ENCODE measurements around the gene EXOC6B. TPM values are rescaled to one million over a fixed set of nuclear protein-coding genes. Genes with fewer than 3 reads are reported as not detected.
"Not testable (repeated sequence)": the region's sequence is repeated elsewhere in the genome, so short reads cannot be mapped to it uniquely, and the experiment has no call there.

Gene EXOC6B
- total RNA-seq, 2 experiments from 2014 or later, result 8.5 to 8.6 TPM

DNA sequence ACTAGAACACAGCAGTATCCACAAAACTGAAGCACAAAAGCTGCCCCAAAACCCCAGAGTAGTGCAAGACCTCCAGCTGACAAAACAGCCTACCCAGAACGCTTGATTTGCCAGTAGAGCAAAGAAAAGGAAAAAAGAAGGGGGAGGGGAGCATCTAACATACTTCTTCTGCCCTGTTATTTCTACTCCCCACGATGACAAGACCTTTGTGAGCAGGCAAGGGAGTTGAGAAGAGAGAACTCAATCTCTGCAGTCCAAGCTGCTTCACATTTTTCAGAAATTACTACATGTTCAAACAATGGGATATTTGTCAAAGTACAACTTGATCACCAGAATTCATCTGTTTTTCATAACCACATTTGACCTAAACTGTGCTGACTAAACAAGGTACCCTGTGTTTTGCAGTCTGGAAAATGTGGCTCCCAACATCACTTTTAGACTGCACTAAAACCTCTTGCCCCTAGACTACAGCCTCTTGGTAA is 286.7 kb downstream of the EXOC6B start:
- ChIA-PET CTCF (interaction anchor here (0.6 kb wide), 1 partner anchor 43 kb away, joined by 4 read pairs; no protein-coding TSS in a partner anchor), POLR2A (no interaction called here)
- Mint-ChIP-seq H3K36me3 (peaks cover 8% of the 10 kb centered on the region), H3K9me3 (peaks cover 2% of the 10 kb centered on the region), H3K4me3 (no peak overlapping the region), H3K27me3 (no peaks in the 10 kb centered on the region), H3K4me1 (ENCODE audit: low read depth) (no peaks in the 10 kb centered on the region), H3K27ac (no peak overlapping the region)
- intact Hi-C loops (cut with micrococcal nuclease), result no loop called here
- no peak for DNase-seq

DNA sequence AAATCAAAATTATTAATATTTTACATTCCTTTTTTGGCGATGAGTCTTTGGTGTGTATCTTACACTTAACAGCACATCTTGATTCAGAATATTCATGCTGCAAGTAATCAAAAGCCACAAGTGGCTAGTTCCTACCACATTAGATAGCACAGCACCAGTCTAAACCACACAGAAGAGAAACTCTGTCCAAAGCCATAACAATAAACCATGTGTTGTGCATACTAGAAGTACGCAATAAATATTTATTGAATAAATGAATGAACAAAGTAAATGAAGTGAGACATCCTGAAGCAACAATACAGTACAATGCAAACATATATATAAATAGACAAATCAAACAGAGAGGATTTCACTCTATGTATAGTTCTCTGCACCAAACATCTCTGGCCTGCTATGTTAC is 287.3 kb downstream of the EXOC6B start:
- Mint-ChIP-seq H3K27me3 (no peaks in the 10 kb centered on the region), H3K9me3 (peaks cover 2% of the 10 kb centered on the region), H3K27ac (no peak overlapping the region), H3K36me3 (peaks cover 8% of the 10 kb centered on the region), H3K4me1 (ENCODE audit: low read depth) (no peaks in the 10 kb centered on the region), H3K4me3 (no peak overlapping the region)
- POLR2A ChIA-PET, result no interaction called here
- intact Hi-C loops (cut with micrococcal nuclease), result no loop called here
- DNase-seq, result no peak
- CTCF ChIA-PET, result interaction anchor here (0.6 kb wide), 1 partner anchor 44 kb away, joined by 4 read pairs; no protein-coding TSS in a partner anchor

DNA sequence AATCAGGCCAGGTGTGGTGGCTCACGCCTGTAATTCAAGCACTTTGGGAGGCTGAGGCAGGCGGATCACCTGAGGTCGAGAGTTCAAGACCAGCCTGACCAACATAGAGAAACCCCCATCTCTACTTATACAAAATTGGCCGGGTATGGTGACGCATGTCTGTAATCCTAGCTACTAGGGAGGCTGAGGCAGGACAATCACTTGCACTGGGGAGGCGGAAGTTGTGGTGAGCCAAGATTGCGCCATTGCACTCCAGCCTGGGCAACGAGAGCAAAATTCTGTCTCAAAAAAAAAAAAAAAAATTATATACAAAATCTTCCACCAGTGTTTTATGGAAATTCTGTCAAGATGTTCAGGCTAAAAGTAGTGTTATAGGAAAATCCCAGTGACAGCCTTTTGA is 290.2 kb downstream of the EXOC6B start:
- H3K9me3 Mint-ChIP-seq; H3K4me1 Mint-ChIP-seq (ENCODE audit: low read depth); H3K27me3 Mint-ChIP-seq; POLR2A ChIA-PET; DNase-seq; H3K36me3 Mint-ChIP-seq; CTCF ChIA-PET; intact Hi-C loops (cut with micrococcal nuclease); H3K4me3 Mint-ChIP-seq; H3K27ac Mint-ChIP-seq: not testable (repeated sequence)

DNA sequence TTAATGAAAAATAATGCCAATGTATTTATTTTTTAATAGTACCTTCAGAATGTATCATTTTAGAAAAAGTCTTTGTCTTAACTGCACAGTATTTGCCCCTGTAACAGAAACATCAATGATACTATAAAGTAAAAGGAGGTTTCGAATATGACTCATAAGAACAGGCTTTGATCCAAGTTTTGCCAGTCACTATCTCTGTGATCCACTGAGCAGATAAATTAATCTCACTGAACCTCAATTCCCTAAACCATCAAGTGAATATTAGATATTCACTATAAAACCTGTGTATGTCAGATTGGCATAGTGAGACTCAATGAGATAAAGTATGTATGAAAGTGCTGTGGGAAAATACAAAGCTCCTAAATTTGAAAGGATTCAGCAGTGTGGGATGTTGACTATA is 292.1 kb downstream of the EXOC6B start:
- Mint-ChIP-seq H3K27ac (no peak overlapping the region), H3K36me3 (peaks cover 3% of the 10 kb centered on the region), H3K4me3 (no peak overlapping the region), H3K4me1 (ENCODE audit: low read depth) (no peaks in the 10 kb centered on the region), H3K27me3 (no peaks in the 10 kb centered on the region), H3K9me3 (no peaks in the 10 kb centered on the region)
- intact Hi-C loops (cut with micrococcal nuclease), result no loop called here
- DNase-seq, result no peak
- CTCF ChIA-PET, result no interaction called here
- POLR2A ChIA-PET, result no interaction called here

DNA sequence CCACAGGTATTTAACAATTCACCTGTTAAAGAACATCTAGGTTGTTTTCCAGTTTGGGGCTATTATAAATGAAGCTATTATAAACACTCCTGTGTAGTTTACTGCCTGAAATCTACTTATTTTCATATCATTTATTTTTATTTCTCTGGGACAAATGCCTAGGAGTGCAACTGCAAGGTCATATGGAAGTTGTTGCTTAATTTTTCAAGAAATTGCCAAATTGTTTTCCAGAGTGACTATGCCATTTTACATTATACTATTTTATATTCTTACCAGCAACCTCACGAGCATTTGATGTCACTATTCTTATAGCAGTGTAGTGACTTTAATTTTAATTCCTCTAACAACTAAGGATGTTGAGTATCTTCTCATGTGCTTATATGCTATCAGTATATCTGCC is 298.4 kb downstream of the EXOC6B start:
- H3K27me3 Mint-ChIP-seq, result no peaks in the 10 kb centered on the region
- DNase-seq, result no peak
- intact Hi-C loops (cut with micrococcal nuclease), result no loop called here
- no peaks in the 10 kb centered on the region for H3K4me1 Mint-ChIP-seq (ENCODE audit: low read depth)
- H3K9me3 Mint-ChIP-seq, result no peaks in the 10 kb centered on the region
- peaks cover 1% of the 10 kb centered on the region for H3K36me3 Mint-ChIP-seq
- CTCF ChIA-PET, result interaction anchor here (0.6 kb wide), 1 partner anchor 375 kb away, joined by 4 read pairs; no protein-coding TSS in a partner anchor
- POLR2A ChIA-PET, result no interaction called here
- no peak overlapping the region for H3K27ac Mint-ChIP-seq
- no peak overlapping the region for H3K4me3 Mint-ChIP-seq

DNA sequence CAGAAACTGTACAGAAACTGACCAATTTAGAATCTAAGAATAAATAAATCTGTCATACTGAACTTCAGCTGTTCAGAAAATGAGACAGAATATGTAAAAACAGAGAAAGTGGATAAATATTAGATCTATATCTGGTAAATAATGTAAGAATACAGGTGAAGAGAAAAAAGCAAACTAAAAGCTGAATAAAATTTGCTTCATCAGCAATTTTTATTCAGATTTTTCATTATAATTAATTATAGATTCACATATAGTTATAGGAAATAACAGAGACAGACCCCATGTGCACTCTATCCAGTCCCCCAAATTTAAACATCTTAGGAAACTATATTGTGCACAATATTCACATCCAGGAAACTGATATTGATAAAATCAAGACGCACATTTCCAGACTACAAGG is 299.2 kb downstream of the EXOC6B start:
- no peaks in the 10 kb centered on the region for H3K27me3 Mint-ChIP-seq
- no peak overlapping the region for H3K27ac Mint-ChIP-seq
- intact Hi-C loops (cut with micrococcal nuclease), result no loop called here
- no peaks in the 10 kb centered on the region for H3K4me1 Mint-ChIP-seq (ENCODE audit: low read depth)
- no peak overlapping the region for H3K4me3 Mint-ChIP-seq
- H3K36me3 Mint-ChIP-seq, result peaks cover 1% of the 10 kb centered on the region
- DNase-seq, result no peak
- ChIA-PET POLR2A (no interaction called here), CTCF (no interaction called here)
- H3K9me3 Mint-ChIP-seq, result no peaks in the 10 kb centered on the region

DNA sequence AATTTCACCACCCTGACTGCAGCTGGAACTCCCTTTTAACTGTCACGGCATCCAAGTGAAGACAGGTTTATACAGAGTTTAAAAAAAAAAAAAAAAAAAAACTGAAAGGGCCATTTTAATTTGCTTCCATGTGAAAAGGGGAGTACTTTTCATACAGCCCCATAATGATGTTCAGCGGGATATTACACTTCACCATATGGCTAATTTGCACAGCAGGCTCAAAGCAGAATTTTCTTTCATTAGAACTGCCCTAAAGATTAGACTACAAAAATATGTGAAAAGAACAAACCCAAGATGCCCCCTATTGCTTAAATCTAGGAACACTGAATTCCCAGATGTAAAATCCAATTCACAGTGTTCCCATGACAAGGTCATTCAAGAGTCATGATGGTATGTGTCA is 301.8 kb downstream of the EXOC6B start:
- Mint-ChIP-seq H3K27ac (no peak overlapping the region), H3K27me3 (no peaks in the 10 kb centered on the region), H3K36me3 (peaks cover 1% of the 10 kb centered on the region), H3K4me1 (ENCODE audit: low read depth) (no peaks in the 10 kb centered on the region), H3K4me3 (no peak overlapping the region), H3K9me3 (no peaks in the 10 kb centered on the region)
- intact Hi-C loops (cut with micrococcal nuclease), result no loop called here
- ChIA-PET CTCF (no interaction called here), POLR2A (no interaction called here)
- DNase-seq, result no peak

DNA sequence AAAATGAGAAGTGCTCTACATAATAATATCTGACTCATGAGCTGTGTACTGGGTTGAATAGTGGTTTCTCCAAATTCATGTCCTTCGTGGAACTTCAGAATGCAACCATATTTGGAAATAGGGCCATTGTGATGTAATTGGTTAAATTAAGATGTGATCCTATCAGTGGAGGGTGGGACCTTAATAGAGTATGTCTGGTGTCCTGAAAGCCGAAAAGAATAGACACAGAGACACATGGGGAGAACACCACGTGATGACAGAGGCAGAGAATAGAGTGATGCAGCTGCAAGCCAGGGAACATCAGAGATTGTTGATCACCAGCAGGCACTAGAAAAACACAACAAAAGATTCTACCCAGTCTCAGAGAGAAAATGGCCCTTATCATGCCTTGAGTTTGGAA is 310.1 kb downstream of the EXOC6B start:
- Mint-ChIP-seq H3K9me3 (no peaks in the 10 kb centered on the region), H3K27me3 (no peaks in the 10 kb centered on the region), H3K4me3 (no peak overlapping the region), H3K36me3 (peaks cover 3% of the 10 kb centered on the region), H3K4me1 (ENCODE audit: low read depth) (no peaks in the 10 kb centered on the region), H3K27ac (no peak overlapping the region)
- no peak for DNase-seq
- intact Hi-C loops (cut with micrococcal nuclease), result no loop called here
- ChIA-PET POLR2A (no interaction called here), CTCF (no interaction called here)

DNA sequence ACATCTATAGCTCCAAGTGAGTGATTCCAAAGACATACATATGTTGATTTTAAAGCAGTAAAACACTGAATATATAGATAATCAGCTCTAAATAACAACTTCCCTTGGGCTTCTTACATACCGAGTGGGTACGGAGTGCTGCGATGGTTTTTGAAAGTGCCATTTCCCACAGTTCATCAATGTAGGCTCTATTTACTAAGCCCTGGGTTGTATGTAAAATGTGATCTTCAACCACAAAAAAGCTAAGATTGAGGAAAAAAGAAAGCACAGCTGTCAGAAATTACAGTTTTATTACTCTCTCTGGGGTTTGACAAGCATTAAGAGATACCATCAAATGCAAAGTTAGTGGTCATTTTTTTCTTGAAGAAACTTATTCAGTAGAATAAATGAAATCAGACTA is 312.8 kb downstream of the EXOC6B start:
- Mint-ChIP-seq H3K27ac (no peak overlapping the region), H3K9me3 (no peaks in the 10 kb centered on the region), H3K4me3 (no peak overlapping the region), H3K36me3 (peaks cover 4% of the 10 kb centered on the region), H3K4me1 (ENCODE audit: low read depth) (no peaks in the 10 kb centered on the region), H3K27me3 (no peaks in the 10 kb centered on the region)
- intact Hi-C loops (cut with micrococcal nuclease), result no loop called here
- POLR2A ChIA-PET, result no interaction called here
- CTCF ChIA-PET, result no interaction called here
- no peak for DNase-seq

DNA sequence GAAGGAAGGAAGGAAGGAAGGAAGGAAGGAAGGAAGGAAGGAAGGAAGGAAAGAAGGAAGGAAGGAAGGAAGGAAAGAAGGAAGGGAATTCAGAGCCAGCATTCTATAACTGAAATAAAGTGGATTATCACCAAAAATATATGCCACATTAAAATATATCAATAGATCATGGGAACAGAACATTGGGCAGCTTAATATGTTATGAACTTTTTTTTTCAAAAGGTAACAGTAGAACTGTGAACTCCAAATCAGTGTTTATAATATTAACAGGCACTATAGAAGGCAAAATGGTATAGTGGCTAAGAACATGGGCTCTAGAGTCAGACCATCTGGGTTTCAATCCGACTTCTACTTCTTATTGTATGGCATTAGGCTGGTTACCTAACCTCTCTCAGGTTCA is 313.5 kb downstream of the EXOC6B start:
- ChIA-PET CTCF (no interaction called here), POLR2A (no interaction called here)
- H3K36me3 Mint-ChIP-seq, result peaks cover 4% of the 10 kb centered on the region

DNA sequence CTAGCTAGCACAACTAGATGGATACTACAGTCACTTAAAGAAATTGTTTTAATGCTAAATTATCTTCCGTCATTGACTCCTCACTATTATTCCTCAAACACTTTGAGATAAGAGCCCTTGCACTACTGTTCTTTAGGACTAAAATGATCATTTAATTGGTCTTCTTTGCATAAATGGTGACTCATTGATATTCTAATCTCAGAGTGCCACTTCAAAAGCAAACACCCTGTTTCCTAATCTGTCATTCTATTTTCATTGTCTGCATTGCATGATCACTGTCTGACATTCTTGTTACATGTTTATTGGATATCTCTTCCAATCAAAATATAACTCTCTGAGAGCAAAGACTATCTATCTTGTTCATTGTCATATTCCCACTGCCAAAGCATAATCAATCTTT is 313.9 kb downstream of the EXOC6B start:
- Mint-ChIP-seq H3K27me3 (no peaks in the 10 kb centered on the region), H3K4me3 (no peak overlapping the region), H3K36me3 (peaks cover 4% of the 10 kb centered on the region), H3K9me3 (no peaks in the 10 kb centered on the region), H3K27ac (no peak overlapping the region), H3K4me1 (ENCODE audit: low read depth) (no peaks in the 10 kb centered on the region)
- ChIA-PET POLR2A (no interaction called here), CTCF (no interaction called here)
- no peak for DNase-seq
- intact Hi-C loops (cut with micrococcal nuclease), result no loop called here

More for the DNA sequence above, 313.5 kb downstream of the EXOC6B start:
- Mint-ChIP-seq H3K27me3 (no peaks in the 10 kb centered on the region), H3K27ac (no peak overlapping the region), H3K4me3 (no peak overlapping the region), H3K9me3 (no peaks in the 10 kb centered on the region), H3K4me1 (ENCODE audit: low read depth) (no peaks in the 10 kb centered on the region)
- intact Hi-C loops (cut with micrococcal nuclease), result no loop called here
- DNase-seq, result no peak

DNA sequence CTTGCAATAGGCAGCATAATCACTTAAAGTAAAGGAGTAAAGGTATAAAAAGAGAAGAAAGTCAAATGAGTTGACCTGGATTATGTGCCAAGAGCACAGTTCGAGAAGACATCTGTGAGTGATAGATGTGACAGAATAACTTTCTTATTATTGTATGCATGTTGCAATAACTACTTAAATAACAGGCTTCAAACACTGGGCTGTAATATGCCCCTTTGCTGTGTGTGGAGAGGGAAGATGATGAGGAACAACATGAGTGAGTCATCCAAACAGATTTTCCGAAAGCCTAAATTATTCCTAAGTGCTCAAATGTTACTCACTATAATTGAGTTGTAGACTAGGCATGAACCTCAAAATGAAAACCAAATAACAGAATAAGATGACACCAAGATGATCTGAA is 328.1 kb downstream of the EXOC6B start:
- H3K27me3 Mint-ChIP-seq, result no peaks in the 10 kb centered on the region
- no peak for DNase-seq
- peaks cover 13% of the 10 kb centered on the region for H3K36me3 Mint-ChIP-seq
- POLR2A ChIA-PET, result no interaction called here
- CTCF ChIA-PET, result no interaction called here
- H3K27ac Mint-ChIP-seq, result no peak overlapping the region
- H3K9me3 Mint-ChIP-seq, result no peaks in the 10 kb centered on the region
- no peak overlapping the region for H3K4me3 Mint-ChIP-seq
- no peaks in the 10 kb centered on the region for H3K4me1 Mint-ChIP-seq (ENCODE audit: low read depth)
- intact Hi-C loops (cut with micrococcal nuclease), result no loop called here

DNA sequence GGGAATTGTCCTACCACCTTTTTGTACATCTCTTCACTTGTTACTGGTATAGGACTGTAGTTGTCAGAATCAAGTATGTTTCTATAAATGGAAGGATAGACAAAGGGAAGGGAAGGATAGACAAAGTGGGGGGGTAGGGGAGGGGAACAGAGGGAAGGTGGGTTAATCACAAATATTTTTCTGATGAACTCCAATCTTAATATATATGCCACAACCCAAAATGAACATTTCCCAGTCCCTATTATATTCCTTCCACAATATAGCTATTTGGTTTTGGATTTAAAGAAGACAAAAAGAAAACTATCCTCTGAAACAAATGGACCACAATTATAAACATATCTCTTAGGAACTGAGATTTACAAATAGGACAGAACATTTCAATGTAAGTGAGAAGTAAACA is 329.4 kb downstream of the EXOC6B start:
- intact Hi-C loops (cut with micrococcal nuclease), result no loop called here
- CTCF ChIA-PET, result no interaction called here

DNA sequence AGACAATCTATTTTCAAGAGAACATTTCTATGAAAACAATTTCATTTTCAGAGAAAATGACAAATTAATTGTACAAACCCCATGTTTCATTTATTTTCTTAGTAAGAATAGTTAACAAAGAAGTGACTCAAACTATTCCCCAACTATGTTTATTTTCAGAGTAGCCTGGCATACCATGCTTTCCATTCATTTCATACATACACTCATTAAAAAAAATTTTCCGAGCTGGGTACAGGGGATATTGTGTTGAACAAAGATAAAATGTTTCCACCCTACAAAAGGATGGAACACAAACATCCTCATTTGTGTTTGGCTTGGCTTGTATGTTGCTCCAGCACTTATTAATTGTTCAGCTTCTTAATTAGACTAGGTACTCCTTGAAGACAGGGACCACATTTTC is 331.4 kb downstream of the EXOC6B start:
- intact Hi-C loops (cut with micrococcal nuclease), result no loop called here
- DNase-seq, result no peak
- Mint-ChIP-seq H3K4me1 (ENCODE audit: low read depth) (no peaks in the 10 kb centered on the region), H3K27me3 (no peaks in the 10 kb centered on the region), H3K36me3 (peaks cover 33% of the 10 kb centered on the region), H3K27ac (no peak overlapping the region), H3K9me3 (no peaks in the 10 kb centered on the region), H3K4me3 (no peak overlapping the region)
- ChIA-PET CTCF (no interaction called here), POLR2A (no interaction called here)

More for the DNA sequence above, 329.4 kb downstream of the EXOC6B start:
- Mint-ChIP-seq H3K36me3 (peaks cover 15% of the 10 kb centered on the region), H3K27me3 (no peaks in the 10 kb centered on the region), H3K27ac (no peak overlapping the region), H3K4me1 (ENCODE audit: low read depth) (no peaks in the 10 kb centered on the region), H3K4me3 (no peak overlapping the region), H3K9me3 (no peaks in the 10 kb centered on the region)
- DNase-seq, result no peak
- POLR2A ChIA-PET, result no interaction called here

Data from activated CD4-positive, alpha-beta memory T cell treated with anti-CD3 and anti-CD28 coated beads for 36 hours (primary cell).